AG08395 (cell line): ENCODE results near the gene CCNK.

Experiments
- DNase-seq: peaks from one replicate; pipeline ENCODE4 v3.0.0; 2012; ENCODE audit warnings: mixed read lengths, low spot score

The CCNK gene

DNA sequence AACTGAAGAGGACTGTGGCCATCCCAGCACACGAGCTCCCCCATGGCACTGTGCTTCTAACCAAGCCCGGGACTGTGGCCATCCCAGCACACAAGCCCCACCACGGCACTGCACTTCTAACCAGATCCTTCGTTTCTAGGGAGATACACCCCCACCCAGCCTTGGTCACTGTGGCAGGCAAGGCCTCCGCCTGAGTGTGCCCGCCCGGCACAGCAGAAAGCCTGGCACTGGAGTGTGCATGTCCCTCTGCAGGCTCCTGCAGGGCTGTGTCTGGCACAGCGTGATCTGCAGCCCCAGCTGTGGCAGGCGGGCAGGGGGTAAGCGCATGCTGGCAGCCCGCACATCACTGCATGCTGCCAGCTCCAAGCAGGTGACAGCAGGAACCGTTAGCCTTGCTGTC lies 73.0 kb downstream of the CCNK start:
- no peak for DNase-seq

DNA sequence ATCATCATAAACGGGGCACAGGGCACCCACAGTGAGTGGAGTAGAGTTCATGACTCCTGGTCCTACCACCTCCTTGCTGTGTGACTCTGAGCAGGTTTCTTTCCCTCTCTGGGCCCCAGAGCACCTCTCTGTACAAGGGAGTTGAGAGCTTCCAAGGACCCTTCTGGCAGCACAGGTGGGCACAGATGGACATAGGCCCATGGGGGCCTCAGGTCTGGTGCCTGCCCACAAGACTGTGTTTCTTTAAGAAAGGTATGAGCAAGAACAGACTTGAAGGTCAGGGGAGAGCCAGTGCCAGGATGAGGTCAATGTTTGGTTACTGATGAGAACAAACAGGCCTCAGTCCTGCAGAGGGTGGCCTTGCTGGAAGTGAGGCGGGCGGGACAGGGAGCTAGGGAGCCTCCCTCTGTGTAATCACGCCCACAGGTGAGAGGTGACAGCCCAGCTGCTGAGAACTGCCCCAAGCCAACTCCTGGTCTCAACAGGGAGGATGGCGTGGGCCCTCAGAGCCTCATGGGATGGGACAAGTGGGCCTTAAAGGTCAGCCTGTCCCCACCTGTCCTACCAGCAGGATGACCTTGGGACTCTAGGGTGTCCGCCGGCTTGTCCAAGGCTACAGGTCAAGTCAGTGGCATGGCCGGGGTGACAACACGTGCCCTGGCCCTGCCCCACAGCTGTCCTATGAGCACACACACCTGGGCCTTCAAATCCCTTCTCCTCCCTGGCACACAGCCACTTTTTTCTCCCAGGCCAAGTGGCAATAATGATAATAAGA lies 73.7 kb downstream of the CCNK start:
- no peak for DNase-seq

- no peak for DNase-seq
Observed at GRCh38 chr14:99556134-99556791, 75.1 kb downstream of the CCNK start.

DNA sequence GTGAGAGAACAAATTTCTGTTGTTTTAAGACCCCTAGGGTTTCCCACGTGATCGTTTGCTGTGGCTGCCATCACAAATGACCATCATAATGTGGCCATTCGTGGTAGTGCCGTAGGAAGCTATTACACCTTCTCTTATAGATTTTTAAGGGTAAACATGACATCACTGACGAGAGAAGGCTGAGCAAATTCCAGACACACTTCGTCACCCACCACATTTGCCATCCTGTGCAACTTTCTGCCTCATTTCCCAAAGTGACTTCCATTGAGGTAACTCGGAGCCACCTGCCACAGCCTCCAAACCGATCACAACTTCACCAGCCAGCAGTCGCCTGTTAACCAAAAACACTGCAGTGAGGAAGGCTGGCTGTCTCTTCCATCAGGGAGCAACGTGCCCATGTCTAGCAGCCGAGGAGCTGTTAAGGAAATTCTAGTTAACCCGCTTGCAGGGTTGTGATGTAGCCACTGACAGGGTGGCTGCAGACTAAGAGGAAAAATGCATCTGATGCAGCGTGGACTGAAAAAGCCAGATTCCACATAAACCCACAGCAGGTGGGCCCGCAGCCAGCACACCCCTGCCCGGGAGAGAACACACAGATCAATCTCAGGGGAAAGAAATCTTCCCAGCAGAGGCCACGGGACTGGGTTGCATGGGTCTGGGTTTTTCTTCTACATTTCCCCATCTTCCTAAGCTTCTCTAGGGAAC lies 78.2 kb downstream of the CCNK start:
- DNase-seq = no peak

- DNase-seq = no peak
Observed at GRCh38 chr14:99560403-99560802, 79.2 kb downstream of the CCNK start.

- no peak for DNase-seq
Observed at GRCh38 chr14:99560922-99561683, 79.9 kb downstream of the CCNK start.

- DNase-seq = no peak
Observed at GRCh38 chr14:99561864-99562263, 80.7 kb downstream of the CCNK start.
